Transverse colon (tissue), 4 donors: Measurements from ENCODE around the gene ZSCAN22. TPM values are rescaled to one million over a fixed set of nuclear protein-coding genes. Genes with fewer than 3 reads are reported as not detected.
"Not testable (repeated sequence)": the region's sequence is repeated elsewhere in the genome, so short reads cannot be mapped to it uniquely, and the experiment has no call there.

Experiments
- DNase-seq: peaks from one replicate; pipeline ENCODE4 v3.0.0-alpha.2; 2019
- H3K27ac ChIP-seq, 4 donors: fragments of 200-600 bp; sonication (generic); 2 replicates each; pipeline ENCODE4 v1.5.1; 2016 to 2018; ENCODE audit warnings: inconsistent platforms in 4 of 4
- H3K27me3 ChIP-seq: fragments of 200-600 bp; sonication (generic); 2 replicates; pipeline ENCODE4 v1.5.1; 2017; ENCODE audit warnings: inconsistent platforms
- H3K36me3 ChIP-seq, 4 donors: fragments of 200-600 bp; sonication (generic); 2 replicates each; pipeline ENCODE4 v1.5.1; 2017 to 2019; ENCODE audit warnings: inconsistent platforms in 4 of 4
- H3K4me1 ChIP-seq, 4 donors: fragments of 200-600 bp; sonication (generic); 2 replicates each; pipeline ENCODE4 v1.5.1; 2017 to 2020; ENCODE audit warnings: inconsistent platforms in 4 of 4
- H3K4me3 ChIP-seq, 4 donors: fragments of 200-600 bp; sonication (generic); 1 replicate in 1 of 4; 2 replicates in 3 of 4; pipeline versions ENCODE4 v1.5.1 to v1.6.1; 2017 to 2019; ENCODE audit warnings: inconsistent platforms in 4 of 4
- H3K9me3 ChIP-seq, 2 donors: fragments of 200-600 bp; sonication (generic); 2 replicates each; pipeline ENCODE4 v1.5.1; 2017 to 2019; ENCODE audit warnings: inconsistent platforms in 2 of 2
- CTCF ChIP-seq, 5 experiments: fragments of 200-600 bp in 3 of 5; fragments of 450-650 bp in 2 of 5; sonication (generic) in 3 of 5; IDR thresholded peaks; 1 replicate in 2 of 5; 2 replicates in 3 of 5; pipeline ENCODE4 v1.5.1; 2016 to 2017; ENCODE audit warnings: antibody characterized with exemption in 5 of 5, inconsistent platforms in 3 of 5, mild to moderate bottlenecking in 2 of 5, moderate library complexity in 1 of 5
- EP300 ChIP-seq: sonication (generic); formaldehyde crosslinking; IDR thresholded peaks from one replicate; pipeline ENCODE4 v1.6.1; 2017; ENCODE audit warnings: antibody characterized with exemption, low read depth
- POLR2A ChIP-seq: fragments of 450-650 bp; IDR thresholded peaks from one replicate; pipeline ENCODE4 v1.6.1; 2016; ENCODE audit warnings: antibody characterized with exemption, mild to moderate bottlenecking, moderate library complexity
- POLR2AphosphoS5 ChIP-seq, 3 donors: sonication (generic); formaldehyde crosslinking; IDR thresholded peaks; one replicate each; pipeline ENCODE4 v1.6.1; 2016; ENCODE audit warnings: antibody characterized with exemption in 3 of 3
- WGBS, 2 donors: methylation state at CpG; one replicate each; pipeline ENCODE4 v1.1.5; 2018; ENCODE audit warnings: low coverage in 1 of 2; 5-methylcytosine and 5-hydroxymethylcytosine counted together
- in situ Hi-C, 4 donors: fragments of 200-750 bp; cut with MboI; loops; one replicate each; pipeline versions ENCODE4 v1.15.0 to v1.15.1; 2017; ENCODE audit warnings: low sequenced_read_pairs in 3 of 4, low pct_ligation_motif_present in 1 of 4, low pct_unique_long_range_greater_than_20kb in 1 of 4
- intact Hi-C: fragments of 100-400 bp; cut with DNase I; formaldehyde crosslinking; loops from one replicate; pipeline ENCODE4 v1.15.1; 2023; ENCODE audit warnings: low total_unique reads
- total RNA-seq, 4 donors: library from RNA; depleted of rRNA; stranded (reverse); fragments of >200 nt; gene quantifications; one replicate each; pipeline ENCODE4 v1.1.0, GENCODE V29; 2016

The ZSCAN22 gene
- total RNA-seq, 4 donors from 2014 or later: 3.0 to 11.6 (median 3.3) TPM

- no peaks in the 10 kb centered on the region for H3K9me3 ChIP-seq
- H3K4me1 ChIP-seq: peaks cover 9 to 17% (median 14%) of the 10 kb centered on the region in 4 donors
- WGBS, 2 donors: 79 to 100% methylated on average over 1 to 4 of the region's 4 CpGs
- no peak for DNase-seq
- TF ChIP-seq POLR2AphosphoS5 (IDR thresholded peaks at IDR 0.05) (no peak), CTCF (IDR thresholded peaks at IDR 0.05) (no peak), POLR2A (no peak), EP300 (no peak)
- peaks cover 0 to 29% (median 11%) of the 10 kb centered on the region in 4 donors for H3K36me3 ChIP-seq
- in situ Hi-C loops: no loop called here
- H3K4me3 ChIP-seq: no peak overlapping the region
- no peak overlapping the region for H3K27ac ChIP-seq
- intact Hi-C loops: no loop called here
- H3K27me3 ChIP-seq: no peaks in the 10 kb centered on the region
Measured at GRCh38 chr19:58307736-58308135, 19.1 kb upstream of the ZSCAN22 start.

- DNase-seq, H3K27ac ChIP-seq, H3K4me3 ChIP-seq, H3K9me3 ChIP-seq, H3K27me3 ChIP-seq, intact Hi-C loops, in situ Hi-C loops: not testable (repeated sequence)
- 61 to 78% methylated on average over 5 to 13 of the region's 13 CpGs for WGBS, 2 donors
- peaks cover 0 to 42% (median 18%) of the 10 kb centered on the region in 4 donors for H3K36me3 ChIP-seq
- TF ChIP-seq CTCF (IDR thresholded peaks at IDR 0.05): peak in 4 of 5 experiments; percentile 15 to 35 (median 27)
- peaks cover 9 to 11% (median 9%) of the 10 kb centered on the region in 4 donors for H3K4me1 ChIP-seq
Measured at GRCh38 chr19:58310685-58311084, 16.1 kb upstream of the ZSCAN22 start.

GRCh38 chr19:58311345-58311865, 15.4 kb upstream of the ZSCAN22 start:
- peaks cover 1 to 4% (median 2%) of the 10 kb centered on the region in 4 donors for H3K4me1 ChIP-seq
- no peak overlapping the region for H3K4me3 ChIP-seq
- peaks cover 0 to 42% (median 18%) of the 10 kb centered on the region in 4 donors for H3K36me3 ChIP-seq
- in situ Hi-C loops: no loop called here
- H3K9me3 ChIP-seq: no peaks in the 10 kb centered on the region
- DNase-seq: no peak
- intact Hi-C loops: no loop called here
- WGBS, 2 donors: 92 to 100% methylated on average over 5 to 7 of the region's 7 CpGs
- TF ChIP-seq POLR2AphosphoS5 (IDR thresholded peaks at IDR 0.05) (no peak), CTCF (IDR thresholded peaks at IDR 0.05) (no peak), EP300 (no peak), POLR2A (no peak)
- H3K27me3 ChIP-seq: no peaks in the 10 kb centered on the region
- H3K27ac ChIP-seq: no peak overlapping the region

GRCh38 chr19:58315580-58315979, 11.2 kb upstream of the ZSCAN22 start:
- Histone ChIP-seq H3K4me1 (no peaks in the 10 kb centered on the region), H3K27me3 (no peaks in the 10 kb centered on the region), H3K36me3 (peaks cover 0 to 27% (median 14%) of the 10 kb centered on the region in 4 donors), H3K9me3 (no peaks in the 10 kb centered on the region), H3K4me3 (no peak overlapping the region), H3K27ac (no peak overlapping the region)
- in situ Hi-C loops: no loop called here
- WGBS, 2 donors: 96% methylated on average over 2 of the region's 2 CpGs; no CpG with 5 or more reads in 1 of the 2 donors
- TF ChIP-seq POLR2A (no peak), POLR2AphosphoS5 (IDR thresholded peaks at IDR 0.05) (no peak), EP300 (no peak), CTCF (IDR thresholded peaks at IDR 0.05) (no peak)
- no peak for DNase-seq
- intact Hi-C loops: no loop called here
